Osteoblast (primary cell): ENCODE measurements around the gene PHF13. TPM values are rescaled to one million over a fixed set of nuclear protein-coding genes. Genes with fewer than 3 reads are reported as not detected.
A peak's percentile ranks its signal among the peaks of the same experiment; 100 is the strongest.

ENCODE experiments used
- DNase-seq: peaks from one replicate; pipeline ENCODE4 v3.0.0; 2011; ENCODE audit warnings: low spot score, mixed read lengths; ENCODE audit not compliant: insufficient read length; ENCODE audit errors: missing footprints
- H2AFZ ChIP-seq: 2 replicates; pipeline ENCODE4 v1.6.0; 2011; ENCODE audit warnings: mild to moderate bottlenecking, low read length
- H3K27ac ChIP-seq: 2 replicates; pipeline ENCODE4 v1.5.1; 2011; ENCODE audit warnings: mild to moderate bottlenecking, low read depth, low read length, moderate library complexity
- H3K27me3 ChIP-seq: 2 replicates; pipeline ENCODE4 v1.6.0; 2012; ENCODE audit warnings: mild to moderate bottlenecking, control low read depth, inconsistent platforms, low read length, moderate library complexity; ENCODE audit not compliant: insufficient read depth
- H3K36me3 ChIP-seq: 2 replicates; pipeline ENCODE4 v1.5.1; 2011; ENCODE audit warnings: mild to moderate bottlenecking, low read length, control low read depth, moderate library complexity; ENCODE audit not compliant: insufficient read depth
- H3K4me1 ChIP-seq: 2 replicates; pipeline ENCODE4 v1.5.1; 2011; ENCODE audit warnings: mild to moderate bottlenecking, low read length, control low read depth, moderate library complexity; ENCODE audit not compliant: insufficient read depth
- H3K4me2 ChIP-seq: 2 replicates; pipeline ENCODE4 v1.6.0; 2011; ENCODE audit warnings: mild to moderate bottlenecking, low read length; ENCODE audit not compliant: insufficient read depth
- H3K4me3 ChIP-seq: fragments of 200-600 bp; sonication (generic); 3 replicates; pipeline ENCODE4 v1.5.1; 2012; ENCODE audit warnings: mild to moderate bottlenecking, low read length, inconsistent platforms; ENCODE audit not compliant: insufficient read depth
- H3K79me2 ChIP-seq: 2 replicates; pipeline ENCODE4 v1.6.0; 2012; ENCODE audit warnings: mild to moderate bottlenecking, low read length, control low read depth, inconsistent platforms; ENCODE audit not compliant: insufficient read depth
- H3K9me3 ChIP-seq: 2 replicates; pipeline ENCODE4 v1.5.1; 2011; ENCODE audit warnings: low read depth, low read length, control low read depth
- H4K20me1 ChIP-seq: 2 replicates; pipeline ENCODE4 v1.6.0; 2012; ENCODE audit warnings: mild to moderate bottlenecking, low read length, control low read depth; ENCODE audit not compliant: insufficient read depth
- CTCF ChIP-seq: IDR thresholded peaks from 2 replicates; pipeline ENCODE4 v1.5.1; 2011; ENCODE audit warnings: mild to moderate bottlenecking, low read depth, low read length, moderate library complexity; ENCODE audit errors: extremely low read depth
- total RNA-seq: library from RNA; depleted of rRNA; stranded (reverse); fragments of >200 nt; gene quantifications from 2 replicates; pipeline ENCODE4 v1.2.3, GENCODE V29; 2012

The PHF13 gene
- total RNA-seq, 1 donor = 13.4 TPM

DNA sequence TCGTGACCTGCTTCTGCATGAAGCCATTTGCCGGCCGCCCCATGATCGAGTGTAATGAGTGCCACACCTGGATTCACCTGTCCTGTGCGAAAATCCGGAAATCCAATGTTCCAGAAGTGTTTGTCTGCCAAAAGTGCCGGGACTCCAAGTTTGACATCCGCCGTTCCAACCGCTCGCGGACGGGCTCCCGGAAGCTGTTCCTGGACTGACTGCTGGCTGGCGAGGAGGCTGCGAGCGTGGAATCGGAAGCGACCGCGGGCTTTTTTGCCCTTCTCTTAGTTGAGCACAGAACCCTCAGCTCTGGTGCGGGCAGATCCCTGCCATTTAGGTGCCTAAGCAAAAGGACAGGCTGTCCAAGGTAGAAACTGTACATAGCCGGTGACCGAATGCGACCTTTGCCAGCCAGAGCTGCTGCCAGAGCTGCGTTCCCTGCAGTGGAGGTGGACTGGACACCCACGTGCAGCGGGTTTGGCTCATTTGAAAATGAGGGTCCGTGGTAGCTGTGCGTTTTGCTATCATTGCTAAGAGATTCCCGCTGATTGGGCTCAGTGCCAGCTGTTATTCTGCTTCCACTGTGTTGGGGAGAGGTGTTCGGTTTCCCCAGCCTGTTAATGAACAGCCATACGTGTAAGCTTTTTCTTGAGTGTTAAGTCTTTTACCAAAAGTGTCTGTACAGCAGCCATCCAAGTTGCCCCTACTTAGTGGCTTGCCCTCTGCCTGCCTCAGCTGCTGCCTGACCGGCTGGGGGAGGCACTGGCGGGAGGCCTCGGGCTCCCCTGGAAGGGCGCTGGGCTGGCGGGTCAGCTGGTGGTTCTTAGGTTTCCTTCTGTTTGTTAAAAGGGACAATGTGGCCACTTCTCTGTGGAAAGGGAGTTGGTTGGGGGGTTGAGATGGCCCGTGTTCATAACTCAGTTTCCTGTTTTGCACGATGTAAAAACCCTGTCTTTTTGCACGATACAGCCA, 8.2 kb downstream of the PHF13 start:
- H3K4me2 ChIP-seq = no peak overlapping the region
- peaks cover 60% of the 10 kb centered on the region for H4K20me1 ChIP-seq
- DNase-seq = peak; percentile 87
- no peak overlapping the region for H3K4me3 ChIP-seq
- H3K4me1 ChIP-seq = peaks cover 9% of the 10 kb centered on the region
- H3K27ac ChIP-seq = no peak overlapping the region
- TF ChIP-seq CTCF = no peak
- peaks cover 84% of the 10 kb centered on the region for H3K79me2 ChIP-seq
- no peak overlapping the region for H2AFZ ChIP-seq
- no peaks in the 10 kb centered on the region for H3K9me3 ChIP-seq
- H3K27me3 ChIP-seq = no peaks in the 10 kb centered on the region
- H3K36me3 ChIP-seq = peaks cover 59% of the 10 kb centered on the region

- Histone ChIP-seq H3K36me3 (peaks cover 57% of the 10 kb centered on the region), H3K27me3 (no peaks in the 10 kb centered on the region), H4K20me1 (peaks cover 57% of the 10 kb centered on the region), H3K27ac (no peak overlapping the region), H3K4me1 (peaks cover 9% of the 10 kb centered on the region), H3K4me2 (no peak overlapping the region), H2AFZ (no peak overlapping the region), H3K4me3 (no peak overlapping the region), H3K79me2 (peaks cover 84% of the 10 kb centered on the region), H3K9me3 (no peaks in the 10 kb centered on the region)
- DNase-seq = peak; percentile 72
- TF ChIP-seq CTCF = no peak
Measured at GRCh38 chr1:6622396-6623152, 9.0 kb downstream of the PHF13 start.

DNA sequence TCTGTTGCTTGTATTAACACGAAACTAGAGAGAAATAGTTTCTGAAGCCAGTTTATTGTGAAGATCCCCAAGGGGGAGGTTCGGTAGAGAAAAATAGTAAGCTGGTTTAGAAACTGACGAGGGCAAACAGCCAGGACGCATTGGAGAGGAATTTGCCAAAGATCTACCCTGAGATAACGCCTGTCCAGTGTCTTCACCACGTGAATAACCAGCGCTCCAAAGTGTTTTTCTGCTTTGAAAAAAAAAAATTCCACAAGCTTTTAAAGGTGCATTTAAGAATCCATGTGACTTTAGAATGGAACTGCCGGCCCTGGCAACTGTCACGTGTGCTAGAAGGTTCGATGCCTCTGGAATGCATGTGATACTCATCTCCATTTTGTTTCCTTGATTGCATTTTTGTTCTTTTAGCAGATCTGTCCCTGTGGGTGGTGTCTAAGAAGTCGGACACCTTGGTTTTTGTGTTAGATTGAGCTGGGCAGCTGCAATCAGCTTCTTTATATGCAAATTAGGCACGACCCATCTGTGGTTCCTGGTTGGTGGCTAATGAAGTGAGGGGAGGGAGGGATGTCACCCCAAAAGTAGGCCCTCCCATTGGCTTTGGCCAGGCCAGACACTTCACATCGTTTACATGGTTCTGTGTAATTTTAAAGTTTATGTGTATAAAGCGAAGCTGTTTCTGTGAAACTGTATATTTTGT, 9.9 kb downstream of the PHF13 start:
- DNase-seq = peak; percentile 75
- Histone ChIP-seq H3K79me2 (peaks cover 84% of the 10 kb centered on the region), H2AFZ (no peak overlapping the region), H3K27ac (no peak overlapping the region), H3K36me3 (peaks cover 55% of the 10 kb centered on the region), H3K4me2 (no peak overlapping the region), H3K4me1 (peaks cover 9% of the 10 kb centered on the region), H3K9me3 (no peaks in the 10 kb centered on the region), H3K4me3 (no peak overlapping the region), H3K27me3 (no peaks in the 10 kb centered on the region), H4K20me1 (peaks cover 49% of the 10 kb centered on the region)
- no peak for TF ChIP-seq CTCF
